Panc1 (cell line): ENCODE measurements around the gene TESK2. TPM values are rescaled to one million over a fixed set of nuclear protein-coding genes. Genes with fewer than 3 reads are reported as not detected.
"Not testable (repeated sequence)": the region's sequence is repeated elsewhere in the genome, so short reads cannot be mapped to it uniquely, and the experiment has no call there.

Experiments
- ATAC-seq: fragments of 200-7000 bp; cut with Tn5 transposase; 2 replicates; pipeline ENCODE4 v1.9.1; 2020; ENCODE audit warnings: mild to moderate bottlenecking, moderate library complexity
- BruUV-seq: library from RNA; stranded (reverse); fragments of 400-500 nt; replicated peaks from 2 replicates; lab custom pipeline; 2021; lab: Mats Ljungman, UMichigan
- CTCF ChIA-PET: fragments of 300-600 bp; sonication (Branson Sonifier 250); formaldehyde crosslinking; loops from one replicate; lab custom pipeline; 2022; ENCODE audit warnings: antibody characterized with exemption; lab: Charles Lee
- POLR2A ChIA-PET: fragments of 300-600 bp; sonication (Branson Sonifier 250); formaldehyde crosslinking; loops from one replicate; lab custom pipeline; 2022; ENCODE audit warnings: antibody characterized with exemption; lab: Charles Lee
- DNase-seq: peaks from one replicate; pipeline ENCODE4 v3.0.0-alpha.2; 2010; ENCODE audit warnings: low read depth, low spot score
- H3K27ac ChIP-seq: 2 replicates; pipeline ENCODE4 v1.5.1; 2011; ENCODE audit warnings: mild to moderate bottlenecking, low read length, inconsistent platforms
- H3K27me3 ChIP-seq: fragments of 200-500 bp; sonication (Bioruptor generic); 2 replicates; pipeline ENCODE4 v1.6.0; 2014; ENCODE audit warnings: low read length, inconsistent platforms; ENCODE audit not compliant: control insufficient read depth, insufficient read depth
- H3K36me3 ChIP-seq: fragments of 200-500 bp; sonication (Bioruptor generic); 2 replicates; pipeline ENCODE4 v1.5.1; 2014; ENCODE audit warnings: inconsistent platforms, mild to moderate bottlenecking, low read length, moderate library complexity; ENCODE audit not compliant: control insufficient read depth, insufficient read depth
- H3K4me1 ChIP-seq: 2 replicates; pipeline ENCODE4 v1.5.1; 2011; ENCODE audit warnings: inconsistent platforms, mild to moderate bottlenecking, low read length, moderate library complexity; ENCODE audit not compliant: control insufficient read depth, insufficient read depth
- H3K4me3 ChIP-seq, 2 experiments: 2 replicates each; pipeline ENCODE4 v1.5.1; 2011 to 2012; ENCODE audit warnings: low read depth in 2 of 2, low read length in 2 of 2, mild to moderate bottlenecking in 2 of 2, inconsistent platforms in 1 of 2, moderate library complexity in 1 of 2
- H3K9me3 ChIP-seq: fragments of 200-500 bp; sonication (Bioruptor generic); 2 replicates; pipeline ENCODE4 v1.5.1; 2014; ENCODE audit warnings: low read depth, mild to moderate bottlenecking, inconsistent platforms, low read length, moderate library complexity; ENCODE audit not compliant: control insufficient read depth, insufficient read depth
- CTCF ChIP-seq: fragments of 450-650 bp; IDR thresholded peaks from 2 replicates; pipeline ENCODE4 v1.5.1; 2017; ENCODE audit warnings: mild to moderate bottlenecking
- POLR2AphosphoS5 ChIP-seq: IDR thresholded peaks from 2 replicates; pipeline ENCODE4 v1.6.1; 2012; ENCODE audit warnings: mild to moderate bottlenecking, low read depth, low read length, moderate library complexity
- REST ChIP-seq, 2 experiments: IDR thresholded peaks; 2 replicates each; pipeline ENCODE4 v1.6.1; 2011 to 2012; ENCODE audit warnings: low read depth in 2 of 2, control low read depth in 1 of 2, low read length in 1 of 2, mild to moderate bottlenecking in 1 of 2, moderate library complexity in 1 of 2; ENCODE audit not compliant: insufficient read depth in 1 of 2
- SIN3A ChIP-seq: IDR thresholded peaks from 2 replicates; pipeline ENCODE4 v1.6.1; 2012; ENCODE audit warnings: low read depth, mild to moderate bottlenecking, low read length, moderate library complexity, borderline replicate concordance; ENCODE audit not compliant: insufficient read depth
- TCF7L2 ChIP-seq: IDR thresholded peaks from 2 replicates; pipeline ENCODE4 v1.6.1; 2011; ENCODE audit warnings: mild to moderate bottlenecking, low read depth, low read length, inconsistent platforms
- in situ Hi-C: cut with HindIII; loops from 2 replicates; pipeline ENCODE4 v1.10.0; 2016; ENCODE audit warnings: low sequenced_read_pairs, low pct_unique_long_range_greater_than_20kb
- intact Hi-C: fragments of 100-400 bp; cut with micrococcal nuclease; formaldehyde crosslinking; loops from one replicate; pipeline ENCODE4 v1.10.0; 2022; ENCODE audit not compliant: unreplicated experiment
- total RNA-seq: library from RNA; stranded (reverse); gene quantifications from one replicate; pipeline ENCODE4 v1.2.1, GENCODE V29; 2021; ENCODE audit not compliant: unreplicated experiment

Gene TESK2
- total RNA-seq, 1 experiment from 2014 or later, result 3.3 TPM

DNA sequence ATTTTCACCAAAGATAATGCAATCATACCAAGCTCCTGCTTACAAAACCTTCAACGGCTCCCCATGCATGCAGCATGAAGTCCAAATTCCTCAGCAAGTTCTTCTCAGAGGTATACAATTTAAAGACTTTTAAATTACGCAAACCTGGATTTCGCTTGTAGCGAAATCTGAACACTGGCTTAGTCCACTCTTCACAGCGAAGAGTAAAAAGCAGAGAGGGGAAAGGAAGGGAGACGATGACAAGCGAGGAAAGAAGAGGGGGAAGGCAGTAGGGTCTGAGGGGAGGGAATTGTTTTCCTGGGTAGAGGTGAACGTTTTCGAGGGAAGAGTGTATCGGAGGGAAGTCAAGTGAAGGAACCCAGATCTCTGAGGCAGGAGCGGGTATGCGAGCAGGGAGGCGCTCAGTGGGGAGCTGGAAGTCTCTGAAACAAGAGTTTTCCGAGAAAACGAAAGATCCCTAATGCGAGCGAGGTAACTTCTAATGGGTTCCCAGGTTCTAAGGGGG lies 790 bp downstream of the TESK2 start:
- Histone ChIP-seq H3K27ac (peak overlapping the region; percentile 29), H3K4me3 (peak overlapping the region; percentile 63 to 77), H3K27me3 (no peaks in the 10 kb centered on the region; the same call in 1 of the 2 replicates), H3K36me3 (no peaks in the 10 kb centered on the region), H3K9me3 (no peaks in the 10 kb centered on the region), H3K4me1 (0 out of 2 replicates have a peak, but pooled peaks cover 3% of the 10 kb centered on the region)
- POLR2A ChIA-PET, result no interaction called here
- intact Hi-C loops, result loop anchor here (5.0 kb wide), 1 partner anchor 478 kb away; the partner anchor contains the start of genes HECTD3 and UROD
- in situ Hi-C loops, result no loop called here
- no peak for TF ChIP-seq POLR2AphosphoS5
- TF ChIP-seq REST (IDR thresholded peaks at IDR 0.05; ENCODE audit: insufficient read depth in 1 of 2, low read depth in 2 of 2, low read length in 1 of 2), result no peak
- no peak for TF ChIP-seq TCF7L2
- TF ChIP-seq SIN3A, result no peak
- TF ChIP-seq CTCF, result no peak
- no peak for ATAC-seq
- no peak for DNase-seq
- CTCF ChIA-PET, result interaction anchor here (4.0 kb wide), 1 partner anchor 130 kb away, joined by 32 read pairs; no protein-coding TSS in a partner anchor
- no TSS peak for BruUV-seq

- H3K36me3 ChIP-seq, H3K4me1 ChIP-seq, intact Hi-C loops, CTCF ChIA-PET, H3K9me3 ChIP-seq, H3K27ac ChIP-seq, BruUV-seq, H3K4me3 ChIP-seq, H3K27me3 ChIP-seq, ATAC-seq, in situ Hi-C loops, DNase-seq: not testable (repeated sequence)
- POLR2A ChIA-PET, result interaction anchor here (0.6 kb wide), 1 partner anchor 63 kb away, joined by 5 read pairs; no protein-coding TSS in a partner anchor
These were observed 1.6 kb downstream of the TESK2 start for GRCh38 chr1:45489379-45489778.
